ENCODE results near the gene HIC2. TPM values are rescaled to one million over a fixed set of nuclear protein-coding genes. Genes with fewer than 3 reads are reported as not detected.
"Not testable (repeated sequence)": the region's sequence is repeated elsewhere in the genome, so short reads cannot be mapped to it uniquely, and the experiment has no call there.

The HIC2 gene
- polyA plus RNA-seq, 1 of the 3 experiments (the other 2 are of a cell fraction): 1.2 TPM

- H3K9me2 ChIP-seq; DNase-seq; H3K4me2 ChIP-seq; CTCF ChIA-PET; H4K20me1 ChIP-seq (ENCODE audit: insufficient read depth); H3K4me3 ChIP-seq (ENCODE audit: low read depth in 2 of 2, low read length in 1 of 2); H3K36me3 ChIP-seq (replicated peaks in 1 of 2; ENCODE audit: control insufficient read depth in 1 of 2, insufficient read depth in 2 of 2, low read length in 1 of 2); H3K9ac ChIP-seq; H3K4me1 ChIP-seq (ENCODE audit: control insufficient read depth in 1 of 2, insufficient read depth in 2 of 2, low read depth in 1 of 2, low read length in 1 of 2); H3K79me2 ChIP-seq (ENCODE audit: insufficient read depth); H3F3A ChIP-seq (replicated peaks; ENCODE audit: insufficient read depth); H2AFZ ChIP-seq (ENCODE audit: low read depth); POLR2A ChIA-PET; H3K27me3 ChIP-seq (ENCODE audit: insufficient read depth); H3K27ac ChIP-seq (ENCODE audit: low read depth in 2 of 2, low read length in 1 of 2); H3K9me3 ChIP-seq: not testable (repeated sequence)
- no CpG with 5 or more reads among the region's 16 CpGs for WGBS (ENCODE audit: low lambda C conversion rate)
Measured at GRCh38 chr22:21499623-21500506, 82.7 kb downstream of the HIC2 start.

Small RNAs within 50 kb of the gene (small RNA-seq; reads per million reads assigned to genes)
- gene RF00492 (0 reads per million in 7 experiments), gene RN7SKP63 (0 reads per million in 7 experiments)

Other genes starting within 250 kb of the HIC2 start
- 0.02 TPM in 1 of 2 replicates, not detected in the other for gene RIMBP3B, start 33.6 kb upstream of the HIC2 start, polyA plus RNA-seq (2012; rRNA removed)
- 2.2 and 3.4 TPM in 2 replicates for gene TMEM191C, start 50.0 kb downstream of the HIC2 start, polyA plus RNA-seq (2012; rRNA removed)
- gene RIMBP3C, start 134.1 kb downstream of the HIC2 start, polyA plus RNA-seq (2012; rRNA removed): 0.02 TPM in 1 of 2 replicates, not detected in the other
- 41.2 and 41.4 TPM in 2 replicates for gene UBE2L3, start 150.3 kb downstream of the HIC2 start, polyA plus RNA-seq (2012; rRNA removed)
- gene YDJC, start 212.7 kb downstream of the HIC2 start, polyA plus RNA-seq (2012; rRNA removed): 37.4 and 39.9 TPM in 2 replicates
- 0.28 and 0.31 TPM in 2 replicates for gene CCDC116, start 215.4 kb downstream of the HIC2 start, polyA plus RNA-seq (2012; rRNA removed)
- gene SDF2L1, start 224.9 kb downstream of the HIC2 start, polyA plus RNA-seq (2012; rRNA removed): 52.2 and 60.9 TPM in 2 replicates
- 76.2 and 85.1 TPM in 2 replicates for gene PPIL2, start 248.6 kb downstream of the HIC2 start, polyA plus RNA-seq (2012; rRNA removed)